HCT116 (cell line): ENCODE results near the gene SFTPD. TPM values are rescaled to one million over a fixed set of nuclear protein-coding genes. Genes with fewer than 3 reads are reported as not detected.

Experiments used
- ATAC-seq: fragments of 200-7000 bp; cut with Tn5 transposase; 2 replicates; pipeline ENCODE4 v1.9.1; 2020; ENCODE audit warnings: mild to moderate bottlenecking, moderate library complexity
- BruUV-seq: library from RNA; stranded (reverse); fragments of 400-500 nt; replicated peaks from 2 replicates; lab custom pipeline; 2021; lab: Mats Ljungman, UMichigan
- CTCF ChIA-PET: fragments of 300-600 bp; sonication (Branson Sonifier 250); formaldehyde crosslinking; loops from one replicate; lab custom pipeline; 2021; ENCODE audit warnings: antibody characterized with exemption; lab: Charles Lee
- POLR2A ChIA-PET: fragments of 300-600, 350-600 bp; sonication (Branson Sonifier 250); formaldehyde crosslinking; loops from one replicate; lab custom pipeline; 2021; ENCODE audit warnings: antibody characterized with exemption; lab: Charles Lee
- RAD21 ChIA-PET, 2 experiments: fragments of 300-600 bp; sonication (Branson Sonifier 250); formaldehyde crosslinking; loops; one replicate each; lab custom pipeline; 2023; ENCODE audit warnings: low total read pairs in 2 of 2; ENCODE audit not compliant: uncharacterized antibody in 2 of 2, unreplicated experiment in 2 of 2, low non-redundant PET in 1 of 2; lab: Charles Lee
- DNase-seq: peaks from one replicate; pipeline ENCODE4 v3.0.0-alpha.2; 2010; ENCODE audit warnings: low read depth, low spot score
- H2AFZ ChIP-seq: fragments of 200-600 bp; shearing (Covaris generic), sonication (generic); 2 replicates; pipeline ENCODE4 v1.6.1; 2017; ENCODE audit warnings: low read depth, mixed run types, mixed read lengths, antibody characterized with exemption, low read length; ENCODE audit not compliant: poor library complexity, severe bottlenecking
- H3K27ac ChIP-seq: 2 replicates; pipeline ENCODE4 v1.5.1; 2012; ENCODE audit warnings: low read depth, low read length
- H3K27me3 ChIP-seq: fragments of 200-600 bp; sonication (generic); 2 replicates; pipeline ENCODE4 v1.6.1; 2016; ENCODE audit warnings: mixed run types, low read length, mixed read lengths; ENCODE audit not compliant: insufficient read depth
- H3K36me3 ChIP-seq, 2 experiments: fragments of 200-500 bp in 1 of 2; fragments of 200-600 bp in 1 of 2; sonication (Bioruptor generic) in 1 of 2; sonication (generic) in 1 of 2; 2 replicates each; pipeline versions ENCODE4 v1.5.1 to v1.6.1; 2014 to 2016; ENCODE audit warnings: low read length in 2 of 2, inconsistent platforms in 1 of 2, mixed read lengths in 1 of 2, mixed run types in 1 of 2; ENCODE audit not compliant: insufficient read depth in 2 of 2, control insufficient read depth in 1 of 2
- H3K4me1 ChIP-seq, 2 experiments: fragments of 200-600 bp in 1 of 2; sonication (generic) in 1 of 2; 2 replicates each; pipeline versions ENCODE4 v1.5.1 to v1.6.1; 2012 to 2017; ENCODE audit warnings: low read length in 2 of 2, inconsistent platforms in 1 of 2, mild to moderate bottlenecking in 1 of 2, mixed read lengths in 1 of 2, mixed run types in 1 of 2, moderate library complexity in 1 of 2; ENCODE audit not compliant: insufficient read depth in 2 of 2, control insufficient read depth in 1 of 2
- H3K4me2 ChIP-seq: fragments of 200-600 bp; sonication (generic); 2 replicates; pipeline ENCODE4 v1.6.1; 2017; ENCODE audit warnings: mixed run types, low read length, mixed read lengths
- H3K4me3 ChIP-seq, 2 experiments: fragments of 200-600 bp in 1 of 2; sonication (generic) in 1 of 2; replicated peaks in 1 of 2; 2 replicates each; pipeline ENCODE4 v1.5.1; 2011 to 2016; ENCODE audit warnings: low read length in 2 of 2, control low read depth in 1 of 2, low read depth in 1 of 2, mild to moderate bottlenecking in 1 of 2, mixed read lengths in 1 of 2, mixed run types in 1 of 2
- H3K79me2 ChIP-seq: fragments of 200-600 bp; sonication (generic); 2 replicates; pipeline ENCODE4 v1.6.1; 2017; ENCODE audit warnings: mild to moderate bottlenecking, mixed run types, low read length, moderate library complexity, mixed read lengths; ENCODE audit not compliant: insufficient read depth
- H3K9ac ChIP-seq: fragments of 200-600 bp; sonication (generic); 2 replicates; pipeline ENCODE4 v1.6.1; 2016; ENCODE audit warnings: low read length, mixed read lengths
- H3K9me2 ChIP-seq: fragments of 200-600 bp; sonication (generic), shearing (Covaris generic); 2 replicates; pipeline ENCODE4 v1.6.1; 2017; ENCODE audit warnings: mixed run types, mild to moderate bottlenecking, moderate library complexity; ENCODE audit not compliant: insufficient read depth
- H3K9me3 ChIP-seq, 2 experiments: fragments of 200-500 bp in 1 of 2; fragments of 200-600 bp in 1 of 2; sonication (Bioruptor generic) in 1 of 2; sonication (generic) in 1 of 2; 2 replicates each; pipeline ENCODE4 v1.6.1; 2014 to 2017; ENCODE audit warnings: low read length in 2 of 2, mixed read lengths in 2 of 2, inconsistent platforms in 1 of 2, low read depth in 1 of 2, mild to moderate bottlenecking in 1 of 2, mixed run types in 1 of 2, moderate library complexity in 1 of 2; ENCODE audit not compliant: control insufficient read depth in 1 of 2, insufficient read depth in 1 of 2
- H4K20me1 ChIP-seq: fragments of 200-600 bp; sonication (generic), shearing (Covaris generic); 2 replicates; pipeline ENCODE4 v1.6.1; 2017; ENCODE audit warnings: mixed run types, mild to moderate bottlenecking, moderate library complexity; ENCODE audit not compliant: insufficient read depth
- CBX3 ChIP-seq: IDR thresholded peaks from 2 replicates; pipeline ENCODE4 v1.6.1; 2012; ENCODE audit warnings: low read depth
- EGR1 ChIP-seq: IDR thresholded peaks from 2 replicates; pipeline ENCODE4 v1.6.1; 2012; ENCODE audit warnings: low read depth
- ELF1 ChIP-seq: IDR thresholded peaks from 2 replicates; pipeline ENCODE4 v1.6.1; 2012; ENCODE audit warnings: low read depth, borderline replicate concordance
- EZH2 ChIP-seq: fragments of 200-600 bp; sonication (generic); IDR thresholded peaks from 2 replicates; pipeline ENCODE4 v1.6.1; 2017; ENCODE audit warnings: antibody characterized with exemption, mixed run types
- EZH2phosphoT487 ChIP-seq: fragments of 200-600 bp; IDR thresholded peaks from 2 replicates; pipeline ENCODE4 v1.6.1; 2018; ENCODE audit warnings: antibody characterized with exemption, borderline replicate concordance
- POLR2AphosphoS5 ChIP-seq: IDR thresholded peaks from 2 replicates; pipeline ENCODE4 v1.6.1; 2011; ENCODE audit warnings: mild to moderate bottlenecking, low read depth, low read length, moderate library complexity
- REST ChIP-seq: IDR thresholded peaks from 2 replicates; pipeline ENCODE4 v1.6.1; 2012; ENCODE audit warnings: low read depth
- SIN3A ChIP-seq: IDR thresholded peaks from 2 replicates; pipeline ENCODE4 v1.6.1; 2012; ENCODE audit warnings: low read depth
- SP1 ChIP-seq: IDR thresholded peaks from 2 replicates; pipeline ENCODE4 v1.6.1; 2012; ENCODE audit warnings: low read depth
- YY1 ChIP-seq: IDR thresholded peaks from 2 replicates; pipeline ENCODE4 v1.6.1; 2011; ENCODE audit warnings: low read length, low read depth, moderate library complexity, mild to moderate bottlenecking; ENCODE audit not compliant: insufficient replicate concordance; ENCODE audit errors: extremely low read depth
- ZBTB33 ChIP-seq: IDR thresholded peaks from 2 replicates; pipeline ENCODE4 v1.6.1; 2011; ENCODE audit warnings: mild to moderate bottlenecking, low read length, moderate library complexity; ENCODE audit not compliant: insufficient replicate concordance; ENCODE audit errors: extremely low read depth
- ZFX ChIP-seq: fragments of 450-650 bp; IDR thresholded peaks from 2 replicates; pipeline ENCODE4 v1.6.1; 2017
- intact Hi-C: fragments of 100-400 bp; cut with micrococcal nuclease; formaldehyde crosslinking; loops from 2 replicates; pipeline ENCODE4 v1.10.0; 2022
- total RNA-seq: library from RNA; stranded (reverse); gene quantifications from one replicate; pipeline ENCODE4 v1.2.1, GENCODE V29; 2021; ENCODE audit not compliant: unreplicated experiment
- TF ChIP-seq, protein P1 (sequence below): IDR thresholded peaks from 2 replicates; pipeline ENCODE4 v1.6.1; 2012
- TF ChIP-seq, protein P2 (sequence below): IDR thresholded peaks from 2 replicates; pipeline ENCODE4 v1.6.1; 2012

SFTPD gene
- total RNA-seq, 1 experiment from 2014 or later: 0.66 TPM

GRCh38 chr10:79932307-79932706, 16.6 kb downstream of the SFTPD start:
- no peaks in the 10 kb centered on the region for H3K9me2 ChIP-seq
- no peak overlapping the region for H3K4me3 ChIP-seq
- H3K4me1 ChIP-seq: peaks cover 0 to 5% of the 10 kb centered on the region in 2 experiments; a peak in 1 of 4 replicates
- no peak for ATAC-seq
- H3K36me3 ChIP-seq: no peaks in the 10 kb centered on the region
- no peak overlapping the region for H3K27ac ChIP-seq
- no TSS peak for BruUV-seq
- H3K27me3 ChIP-seq: 0 out of 2 replicates have a peak, but pooled peaks cover 5% of the 10 kb centered on the region
- RAD21 ChIA-PET: no interaction called here
- H3K9me3 ChIP-seq: no peaks in the 10 kb centered on the region
- POLR2A ChIA-PET: no interaction called here
- H4K20me1 ChIP-seq: no peaks in the 10 kb centered on the region
- no peaks in the 10 kb centered on the region for H3K79me2 ChIP-seq
- DNase-seq: no peak
- H3K4me2 ChIP-seq: no peak overlapping the region
- CTCF ChIA-PET: interaction anchor here (1.3 kb wide), 1 partner anchor 395 kb away, joined by 4 read pairs; no protein-coding TSS in a partner anchor
- no peak overlapping the region for H3K9ac ChIP-seq
- intact Hi-C loops: no loop called here
- H2AFZ ChIP-seq: no peak overlapping the region
- TF ChIP-seq, protein P1, sequence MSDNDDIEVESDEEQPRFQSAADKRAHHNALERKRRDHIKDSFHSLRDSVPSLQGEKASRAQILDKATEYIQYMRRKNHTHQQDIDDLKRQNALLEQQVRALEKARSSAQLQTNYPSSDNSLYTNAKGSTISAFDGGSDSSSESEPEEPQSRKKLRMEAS: no peak
- no peak for TF ChIP-seq SP1
- TF ChIP-seq, all 23 proteins: peak for 0

- no peak for DNase-seq
- H3K4me2 ChIP-seq: no peak overlapping the region
- H3K9ac ChIP-seq: no peak overlapping the region
- no peak for ATAC-seq
- H3K36me3 ChIP-seq: no peaks in the 10 kb centered on the region
- H3K9me2 ChIP-seq: no peaks in the 10 kb centered on the region
- BruUV-seq: no TSS peak
- ChIA-PET RAD21 (no interaction called here), CTCF (interaction anchor here (0.6 to 1.3 kb wide), 2 partner anchors 394 to 463 kb away, joined by 3 to 4 read pairs; no protein-coding TSS in a partner anchor), POLR2A (no interaction called here)
- no peak for TF ChIP-seq ELF1
- no peak for TF ChIP-seq POLR2AphosphoS5
- TF ChIP-seq SIN3A: no peak
- no peak for TF ChIP-seq EZH2
- TF ChIP-seq ZBTB33: no peak
- no peak for TF ChIP-seq EGR1
- no peak for TF ChIP-seq EZH2phosphoT487
- TF ChIP-seq, protein P2, sequence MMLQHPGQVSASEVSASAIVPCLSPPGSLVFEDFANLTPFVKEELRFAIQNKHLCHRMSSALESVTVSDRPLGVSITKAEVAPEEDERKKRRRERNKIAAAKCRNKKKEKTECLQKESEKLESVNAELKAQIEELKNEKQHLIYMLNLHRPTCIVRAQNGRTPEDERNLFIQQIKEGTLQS: no peak
- TF ChIP-seq ZFX: no peak
- no peak for TF ChIP-seq REST
- no peak for TF ChIP-seq YY1
- TF ChIP-seq CBX3: no peak
- H3K27ac ChIP-seq: no peak overlapping the region
- intact Hi-C loops: no loop called here
- H3K79me2 ChIP-seq: no peaks in the 10 kb centered on the region
- H3K4me3 ChIP-seq: no peak overlapping the region
- H3K27me3 ChIP-seq: 0 out of 2 replicates have a peak, but pooled peaks cover 5% of the 10 kb centered on the region
- no peaks in the 10 kb centered on the region for H4K20me1 ChIP-seq
- no peak overlapping the region for H2AFZ ChIP-seq
- peaks cover 0 to 5% of the 10 kb centered on the region in 2 experiments; a peak in 1 of 4 replicates for H3K4me1 ChIP-seq
- H3K9me3 ChIP-seq: no peaks in the 10 kb centered on the region
Observed at GRCh38 chr10:79930751-79931150, 18.2 kb downstream of the SFTPD start.
